HFF-Myc (cell line): Measurements from ENCODE around the gene AADAT.

Experiments
- DNase-seq: peaks from one replicate; pipeline ENCODE4 v3.0.0-alpha.2; 2011; ENCODE audit warnings: low read depth; ENCODE audit errors: extremely low read depth
- H3K4me3 ChIP-seq: replicated peaks from 2 replicates; pipeline ENCODE4 v1.5.1; 2011; ENCODE audit warnings: low read depth, mild to moderate bottlenecking, control low read depth, low read length
- TF ChIP-seq, protein P1 (sequence below): IDR thresholded peaks from 2 replicates; pipeline ENCODE4 v1.5.1; 2012; ENCODE audit warnings: mild to moderate bottlenecking, low read depth, low read length, control low read depth; ENCODE audit errors: missing control alignments

The AADAT gene

DNA sequence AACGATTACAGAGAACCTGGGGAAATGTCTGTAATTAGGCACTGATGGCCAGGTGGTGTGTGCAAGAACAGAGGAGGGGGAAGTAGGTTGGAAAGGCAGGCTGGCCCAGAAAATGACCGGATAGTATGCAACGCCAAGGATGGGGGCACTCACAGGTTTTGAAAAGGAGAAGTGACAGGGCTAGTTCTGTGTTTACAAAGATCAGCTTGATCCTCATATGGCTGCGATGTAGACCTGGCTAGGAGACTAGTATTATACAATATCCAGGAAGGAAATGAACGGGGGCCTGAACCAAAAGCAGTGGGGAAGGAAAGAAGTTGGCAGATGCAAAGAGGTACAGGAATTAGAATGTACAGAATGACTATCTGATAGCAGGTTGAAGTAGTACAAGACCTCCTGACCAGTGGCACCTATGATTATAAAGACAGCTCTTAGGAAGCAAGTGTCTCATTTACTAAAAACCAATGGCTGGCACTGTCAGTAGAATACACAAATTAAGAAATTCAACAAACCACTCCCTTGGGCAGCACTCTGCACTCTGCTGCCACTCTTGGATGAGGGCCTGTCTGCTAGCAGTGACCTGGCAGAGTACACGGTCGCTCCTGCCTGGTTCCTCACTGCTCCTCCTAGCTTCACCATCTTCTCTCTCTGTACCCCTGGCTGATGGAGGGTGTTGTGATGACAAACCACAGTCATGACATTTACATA is 77.7 kb downstream of the AADAT start:
- TF ChIP-seq, protein P1, sequence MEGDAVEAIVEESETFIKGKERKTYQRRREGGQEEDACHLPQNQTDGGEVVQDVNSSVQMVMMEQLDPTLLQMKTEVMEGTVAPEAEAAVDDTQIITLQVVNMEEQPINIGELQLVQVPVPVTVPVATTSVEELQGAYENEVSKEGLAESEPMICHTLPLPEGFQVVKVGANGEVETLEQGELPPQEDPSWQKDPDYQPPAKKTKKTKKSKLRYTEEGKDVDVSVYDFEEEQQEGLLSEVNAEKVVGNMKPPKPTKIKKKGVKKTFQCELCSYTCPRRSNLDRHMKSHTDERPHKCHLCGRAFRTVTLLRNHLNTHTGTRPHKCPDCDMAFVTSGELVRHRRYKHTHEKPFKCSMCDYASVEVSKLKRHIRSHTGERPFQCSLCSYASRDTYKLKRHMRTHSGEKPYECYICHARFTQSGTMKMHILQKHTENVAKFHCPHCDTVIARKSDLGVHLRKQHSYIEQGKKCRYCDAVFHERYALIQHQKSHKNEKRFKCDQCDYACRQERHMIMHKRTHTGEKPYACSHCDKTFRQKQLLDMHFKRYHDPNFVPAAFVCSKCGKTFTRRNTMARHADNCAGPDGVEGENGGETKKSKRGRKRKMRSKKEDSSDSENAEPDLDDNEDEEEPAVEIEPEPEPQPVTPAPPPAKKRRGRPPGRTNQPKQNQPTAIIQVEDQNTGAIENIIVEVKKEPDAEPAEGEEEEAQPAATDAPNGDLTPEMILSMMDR, result no peak
- H3K4me3 ChIP-seq, result no peak overlapping the region
- no peak for DNase-seq
